ENCODE results near the gene DMD. TPM values are rescaled to one million over a fixed set of nuclear protein-coding genes. Genes with fewer than 3 reads are reported as not detected.

Gene DMD
- total and polyA plus RNA-seq, 2 donors (not counting 1 experiment from before 2014, with no cell fraction given) = 2.0 to 51.8 TPM

DNA sequence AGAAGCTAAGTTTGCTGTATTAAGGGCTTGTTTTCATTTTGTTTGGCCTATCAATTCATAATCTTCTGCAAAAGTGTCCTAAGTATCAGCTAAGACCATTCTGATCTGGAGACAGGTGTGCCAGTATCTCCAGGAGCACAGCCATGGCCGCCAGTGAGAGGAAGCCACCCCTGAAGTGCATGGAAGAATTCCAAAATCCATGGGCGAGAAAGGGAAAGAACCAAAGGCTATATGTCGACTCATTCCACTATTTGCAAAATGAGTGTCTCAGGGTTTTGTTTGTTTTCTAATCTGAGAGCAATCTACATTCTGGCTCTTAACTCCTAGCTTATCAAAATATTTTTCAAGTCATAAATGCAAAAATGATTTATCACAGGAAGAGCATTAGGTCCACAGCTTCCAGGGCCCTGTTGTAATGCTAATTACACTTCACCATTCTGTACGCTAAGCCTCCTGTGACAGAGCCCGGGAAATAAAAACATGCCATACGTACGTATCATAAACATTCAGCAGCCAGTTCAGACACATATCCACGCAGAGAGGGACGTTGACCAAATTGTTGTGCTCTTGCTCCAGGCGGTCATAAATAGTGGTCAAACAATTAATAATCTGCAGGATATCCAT lies 2002.2 kb downstream of the DMD start:
- WGBS (ENCODE audit: insufficient coverage) = no CpG with 5 or more reads among the region's 10 CpGs
- no peaks in the 10 kb centered on the region for H4K20me1 ChIP-seq (ENCODE audit: control insufficient read depth, insufficient read depth, low read length, poor library complexity, severe bottlenecking)
- Mint-ChIP-seq H3K4me1 (no peaks in the 10 kb centered on the region), H3K27ac (no peak overlapping the region), H3K27me3 (no peaks in the 10 kb centered on the region), H3K9me3 (ENCODE audit: insufficient read depth) (no peaks in the 10 kb centered on the region), H3K4me3 (no peak overlapping the region)
- DNase-seq (no peak), ATAC-seq (ENCODE audit: low read depth) (no peak)
- H3K9me3 ChIP-seq (ENCODE audit: control extremely low read depth in 1 of 3, control insufficient read depth in 2 of 3, insufficient read depth in 1 of 3, low read length in 2 of 3) = no peaks in the 10 kb centered on the region
- no peak overlapping the region for H3K4me2 ChIP-seq (replicated peaks; ENCODE audit: low read depth, low read length, poor library complexity, severe bottlenecking)
- no peak overlapping the region for H3K9ac ChIP-seq (ENCODE audit: low read length)
- no peak overlapping the region for H3K27ac ChIP-seq (ENCODE audit: low read length in 2 of 2)
- H3K79me2 ChIP-seq (ENCODE audit: control insufficient read depth, insufficient read depth, low read length) = no peaks in the 10 kb centered on the region
- intact Hi-C loops (cut with micrococcal nuclease) = no loop called here
- POLR2A ChIA-PET = no interaction called here
- H3K27me3 ChIP-seq (replicated peaks in 1 of 4; ENCODE audit: control extremely low read depth in 1 of 4, control insufficient read depth in 3 of 4, insufficient read depth in 4 of 4, low read length in 3 of 4) = no peaks in the 10 kb centered on the region
- TF ChIP-seq EZH2 (IDR thresholded peaks at IDR 0.05; ENCODE audit: borderline replicate concordance, insufficient read depth, low read depth, low read length, poor library complexity, severe bottlenecking) = no peak
- TF ChIP-seq, protein P1, sequence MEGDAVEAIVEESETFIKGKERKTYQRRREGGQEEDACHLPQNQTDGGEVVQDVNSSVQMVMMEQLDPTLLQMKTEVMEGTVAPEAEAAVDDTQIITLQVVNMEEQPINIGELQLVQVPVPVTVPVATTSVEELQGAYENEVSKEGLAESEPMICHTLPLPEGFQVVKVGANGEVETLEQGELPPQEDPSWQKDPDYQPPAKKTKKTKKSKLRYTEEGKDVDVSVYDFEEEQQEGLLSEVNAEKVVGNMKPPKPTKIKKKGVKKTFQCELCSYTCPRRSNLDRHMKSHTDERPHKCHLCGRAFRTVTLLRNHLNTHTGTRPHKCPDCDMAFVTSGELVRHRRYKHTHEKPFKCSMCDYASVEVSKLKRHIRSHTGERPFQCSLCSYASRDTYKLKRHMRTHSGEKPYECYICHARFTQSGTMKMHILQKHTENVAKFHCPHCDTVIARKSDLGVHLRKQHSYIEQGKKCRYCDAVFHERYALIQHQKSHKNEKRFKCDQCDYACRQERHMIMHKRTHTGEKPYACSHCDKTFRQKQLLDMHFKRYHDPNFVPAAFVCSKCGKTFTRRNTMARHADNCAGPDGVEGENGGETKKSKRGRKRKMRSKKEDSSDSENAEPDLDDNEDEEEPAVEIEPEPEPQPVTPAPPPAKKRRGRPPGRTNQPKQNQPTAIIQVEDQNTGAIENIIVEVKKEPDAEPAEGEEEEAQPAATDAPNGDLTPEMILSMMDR (IDR thresholded peaks at IDR 0.05) = no peak
- H3K4me1 ChIP-seq (ENCODE audit: control insufficient read depth in 2 of 2, insufficient read depth in 2 of 2, low read length in 2 of 2) = no peaks in the 10 kb centered on the region
- no peaks in the 10 kb centered on the region for H3K36me3 ChIP-seq (replicated peaks in 1 of 2; ENCODE audit: control extremely low read depth in 1 of 2, control insufficient read depth in 1 of 2, extremely low read depth in 1 of 2, insufficient read depth in 2 of 2, low read length in 1 of 2)
- H3K4me3 ChIP-seq (ENCODE audit: control extremely low read depth in 1 of 5, extremely low read depth in 1 of 5, insufficient read depth in 1 of 5, low read depth in 2 of 5, low read length in 4 of 5) = no peak overlapping the region
- no peak overlapping the region for H2AFZ ChIP-seq (ENCODE audit: insufficient read depth, low read depth, low read length, poor library complexity, severe bottlenecking)
- CTCF ChIA-PET = interaction anchor here (1.1 to 2.5 kb wide), 2 partner anchors 84 to 171 kb away, joined by 5 to 10 read pairs; no protein-coding TSS in a partner anchor

DNA sequence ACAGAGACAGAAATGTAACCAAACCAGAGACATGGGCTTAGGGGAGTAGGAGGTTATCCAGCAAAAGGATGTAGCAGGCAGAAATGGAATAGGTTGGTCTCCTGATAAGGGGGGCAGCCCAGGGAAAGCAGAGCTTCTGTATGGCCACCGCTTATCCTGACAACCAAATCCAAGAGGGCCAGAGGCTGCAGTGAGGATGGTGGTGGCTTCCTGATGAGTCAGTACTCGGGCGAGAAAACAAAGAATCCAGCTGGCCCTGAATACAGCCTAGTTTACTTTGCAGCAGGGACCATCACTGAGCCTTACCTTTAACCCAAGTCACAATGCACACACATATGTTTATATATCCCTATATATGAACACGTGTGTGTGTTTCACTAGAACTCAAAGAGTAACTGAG lies 2009.8 kb downstream of the DMD start:
- no peaks in the 10 kb centered on the region for H3K4me1 ChIP-seq (ENCODE audit: control insufficient read depth in 2 of 2, insufficient read depth in 2 of 2, low read length in 2 of 2)
- Mint-ChIP-seq H3K4me3 (no peak overlapping the region), H3K4me1 (no peaks in the 10 kb centered on the region), H3K27ac (no peak overlapping the region), H3K9me3 (ENCODE audit: insufficient read depth) (no peaks in the 10 kb centered on the region), H3K27me3 (no peaks in the 10 kb centered on the region)
- no peak overlapping the region for H3K4me3 ChIP-seq (ENCODE audit: control extremely low read depth in 1 of 5, extremely low read depth in 1 of 5, insufficient read depth in 1 of 5, low read depth in 2 of 5, low read length in 4 of 5)
- H4K20me1 ChIP-seq (ENCODE audit: control insufficient read depth, insufficient read depth, low read length, poor library complexity, severe bottlenecking) = no peaks in the 10 kb centered on the region
- no peaks in the 10 kb centered on the region for H3K9me3 ChIP-seq (ENCODE audit: control extremely low read depth in 1 of 3, control insufficient read depth in 2 of 3, insufficient read depth in 1 of 3, low read length in 2 of 3)
- ChIA-PET CTCF (no interaction called here), POLR2A (no interaction called here)
- DNase-seq (no peak), ATAC-seq (ENCODE audit: low read depth) (no peak)
- no peaks in the 10 kb centered on the region for H3K79me2 ChIP-seq (ENCODE audit: control insufficient read depth, insufficient read depth, low read length)
- H3K27me3 ChIP-seq (replicated peaks in 1 of 4; ENCODE audit: control extremely low read depth in 1 of 4, control insufficient read depth in 3 of 4, insufficient read depth in 4 of 4, low read length in 3 of 4) = no peaks in the 10 kb centered on the region
- intact Hi-C loops (cut with micrococcal nuclease) = no loop called here
- no peak overlapping the region for H3K4me2 ChIP-seq (replicated peaks; ENCODE audit: low read depth, low read length, poor library complexity, severe bottlenecking)
- H3K36me3 ChIP-seq (replicated peaks in 1 of 2; ENCODE audit: control extremely low read depth in 1 of 2, control insufficient read depth in 1 of 2, extremely low read depth in 1 of 2, insufficient read depth in 2 of 2, low read length in 1 of 2) = no peaks in the 10 kb centered on the region
- no peak overlapping the region for H3K27ac ChIP-seq (ENCODE audit: low read length in 2 of 2)
- no CpG with 5 or more reads among the region's 4 CpGs for WGBS (ENCODE audit: insufficient coverage)
- no peak overlapping the region for H3K9ac ChIP-seq (ENCODE audit: low read length)
- H2AFZ ChIP-seq (ENCODE audit: insufficient read depth, low read depth, low read length, poor library complexity, severe bottlenecking) = no peak overlapping the region
- TF ChIP-seq, protein P1 (IDR thresholded peaks at IDR 0.05) = no peak
- TF ChIP-seq EZH2 (IDR thresholded peaks at IDR 0.05; ENCODE audit: borderline replicate concordance, insufficient read depth, low read depth, low read length, poor library complexity, severe bottlenecking) = no peak
